ENCODE results near the gene KIF26B. TPM values are rescaled to one million over a fixed set of nuclear protein-coding genes. Genes with fewer than 3 reads are reported as not detected.

KIF26B gene
- total RNA-seq, 1 experiment from 2014 or later: 1.2 TPM

DNA sequence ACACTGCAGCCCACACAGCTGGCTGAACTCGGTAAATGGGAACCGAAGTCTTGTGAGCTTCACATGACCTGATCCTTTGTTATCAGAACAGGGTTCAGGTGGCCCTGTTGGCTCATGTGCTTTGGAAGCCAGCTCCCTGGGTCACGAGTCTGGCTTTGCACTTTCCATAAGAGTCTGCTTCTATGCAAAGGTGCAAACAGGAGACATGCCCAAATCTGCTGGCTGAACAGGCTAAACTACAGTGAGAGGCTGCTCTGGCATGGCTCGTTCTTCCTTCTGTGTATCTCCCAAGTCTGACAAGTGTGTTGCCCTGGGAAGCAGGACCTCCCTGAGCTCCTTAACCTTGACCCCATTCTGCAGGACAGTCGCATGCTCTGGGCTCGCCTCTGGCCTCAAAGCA lies 549.6 kb downstream of the KIF26B start:
- no peaks in the 10 kb centered on the region; the same call in 1 of the 2 replicates for H3K27me3 Mint-ChIP-seq (ENCODE audit: low read depth)
- H3K36me3 Mint-ChIP-seq: no peaks in the 10 kb centered on the region
- no peaks in the 10 kb centered on the region for H3K9me3 Mint-ChIP-seq
- no peak overlapping the region for H3K4me3 Mint-ChIP-seq
- H3K4me1 Mint-ChIP-seq: peaks cover 9% of the 10 kb centered on the region
- no peak for ATAC-seq
- POLR2A ChIA-PET: no interaction called here
- CTCF ChIA-PET: interaction anchor here (0.6 kb wide), 1 partner anchor 323 kb away, joined by 3 read pairs; no protein-coding TSS in a partner anchor
- H3K27ac Mint-ChIP-seq: no peak overlapping the region
- no peak for TF ChIP-seq CBFB (CRISPR knock-in tag; IDR thresholded peaks at IDR 0.05; ENCODE audit: low read depth)
- no peak for TF ChIP-seq ZNF281 (CRISPR knock-in tag; IDR thresholded peaks at IDR 0.05)
- TF ChIP-seq, protein P1, sequence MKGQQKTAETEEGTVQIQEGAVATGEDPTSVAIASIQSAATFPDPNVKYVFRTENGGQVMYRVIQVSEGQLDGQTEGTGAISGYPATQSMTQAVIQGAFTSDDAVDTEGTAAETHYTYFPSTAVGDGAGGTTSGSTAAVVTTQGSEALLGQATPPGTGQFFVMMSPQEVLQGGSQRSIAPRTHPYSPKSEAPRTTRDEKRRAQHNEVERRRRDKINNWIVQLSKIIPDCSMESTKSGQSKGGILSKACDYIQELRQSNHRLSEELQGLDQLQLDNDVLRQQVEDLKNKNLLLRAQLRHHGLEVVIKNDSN (CRISPR knock-in tag; IDR thresholded peaks at IDR 0.05): no peak
- TF ChIP-seq, protein P2, sequence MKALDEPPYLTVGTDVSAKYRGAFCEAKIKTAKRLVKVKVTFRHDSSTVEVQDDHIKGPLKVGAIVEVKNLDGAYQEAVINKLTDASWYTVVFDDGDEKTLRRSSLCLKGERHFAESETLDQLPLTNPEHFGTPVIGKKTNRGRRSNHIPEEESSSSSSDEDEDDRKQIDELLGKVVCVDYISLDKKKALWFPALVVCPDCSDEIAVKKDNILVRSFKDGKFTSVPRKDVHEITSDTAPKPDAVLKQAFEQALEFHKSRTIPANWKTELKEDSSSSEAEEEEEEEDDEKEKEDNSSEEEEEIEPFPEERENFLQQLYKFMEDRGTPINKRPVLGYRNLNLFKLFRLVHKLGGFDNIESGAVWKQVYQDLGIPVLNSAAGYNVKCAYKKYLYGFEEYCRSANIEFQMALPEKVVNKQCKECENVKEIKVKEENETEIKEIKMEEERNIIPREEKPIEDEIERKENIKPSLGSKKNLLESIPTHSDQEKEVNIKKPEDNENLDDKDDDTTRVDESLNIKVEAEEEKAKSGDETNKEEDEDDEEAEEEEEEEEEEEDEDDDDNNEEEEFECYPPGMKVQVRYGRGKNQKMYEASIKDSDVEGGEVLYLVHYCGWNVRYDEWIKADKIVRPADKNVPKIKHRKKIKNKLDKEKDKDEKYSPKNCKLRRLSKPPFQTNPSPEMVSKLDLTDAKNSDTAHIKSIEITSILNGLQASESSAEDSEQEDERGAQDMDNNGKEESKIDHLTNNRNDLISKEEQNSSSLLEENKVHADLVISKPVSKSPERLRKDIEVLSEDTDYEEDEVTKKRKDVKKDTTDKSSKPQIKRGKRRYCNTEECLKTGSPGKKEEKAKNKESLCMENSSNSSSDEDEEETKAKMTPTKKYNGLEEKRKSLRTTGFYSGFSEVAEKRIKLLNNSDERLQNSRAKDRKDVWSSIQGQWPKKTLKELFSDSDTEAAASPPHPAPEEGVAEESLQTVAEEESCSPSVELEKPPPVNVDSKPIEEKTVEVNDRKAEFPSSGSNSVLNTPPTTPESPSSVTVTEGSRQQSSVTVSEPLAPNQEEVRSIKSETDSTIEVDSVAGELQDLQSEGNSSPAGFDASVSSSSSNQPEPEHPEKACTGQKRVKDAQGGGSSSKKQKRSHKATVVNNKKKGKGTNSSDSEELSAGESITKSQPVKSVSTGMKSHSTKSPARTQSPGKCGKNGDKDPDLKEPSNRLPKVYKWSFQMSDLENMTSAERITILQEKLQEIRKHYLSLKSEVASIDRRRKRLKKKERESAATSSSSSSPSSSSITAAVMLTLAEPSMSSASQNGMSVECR (CRISPR knock-in tag; IDR thresholded peaks at IDR 0.05; ENCODE audit: borderline replicate concordance): no peak
- TF ChIP-seq ZNF532 (CRISPR knock-in tag; IDR thresholded peaks at IDR 0.05; ENCODE audit: borderline replicate concordance): no peak
- TF ChIP-seq PREB (CRISPR knock-in tag; IDR thresholded peaks at IDR 0.05; ENCODE audit: borderline replicate concordance): no peak
- no peak for DNase-seq (ENCODE audit: low spot score)

GRCh38 chr1:245704765-245705164 lies 550.0 kb downstream of the KIF26B start:
- TF ChIP-seq HMGXB4 (CRISPR knock-in tag; IDR thresholded peaks at IDR 0.05): no peak
- TF ChIP-seq ETV6 (CRISPR knock-in tag; IDR thresholded peaks at IDR 0.05): no peak
- TF ChIP-seq NR2C2 (CRISPR knock-in tag; IDR thresholded peaks at IDR 0.05): no peak
- TF ChIP-seq GABPB1 (CRISPR knock-in tag; IDR thresholded peaks at IDR 0.05): no peak
- TF ChIP-seq, protein P3, sequence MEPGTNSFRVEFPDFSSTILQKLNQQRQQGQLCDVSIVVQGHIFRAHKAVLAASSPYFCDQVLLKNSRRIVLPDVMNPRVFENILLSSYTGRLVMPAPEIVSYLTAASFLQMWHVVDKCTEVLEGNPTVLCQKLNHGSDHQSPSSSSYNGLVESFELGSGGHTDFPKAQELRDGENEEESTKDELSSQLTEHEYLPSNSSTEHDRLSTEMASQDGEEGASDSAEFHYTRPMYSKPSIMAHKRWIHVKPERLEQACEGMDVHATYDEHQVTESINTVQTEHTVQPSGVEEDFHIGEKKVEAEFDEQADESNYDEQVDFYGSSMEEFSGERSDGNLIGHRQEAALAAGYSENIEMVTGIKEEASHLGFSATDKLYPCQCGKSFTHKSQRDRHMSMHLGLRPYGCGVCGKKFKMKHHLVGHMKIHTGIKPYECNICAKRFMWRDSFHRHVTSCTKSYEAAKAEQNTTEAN (CRISPR knock-in tag; IDR thresholded peaks at IDR 0.05): no peak
- TF ChIP-seq HMGA2 (CRISPR knock-in tag; IDR thresholded peaks at IDR 0.05): no peak
- TF ChIP-seq NFATC4 (CRISPR knock-in tag; IDR thresholded peaks at IDR 0.05): no peak
- CTCF ChIA-PET: interaction anchor here (0.6 kb wide), 1 partner anchor 324 kb away, joined by 3 read pairs; no protein-coding TSS in a partner anchor

More at GRCh38 chr1:245704765-245705164, 550.0 kb downstream of the KIF26B start:
- H3K9me3 Mint-ChIP-seq: no peaks in the 10 kb centered on the region
- no peaks in the 10 kb centered on the region for H3K36me3 Mint-ChIP-seq
- no peak overlapping the region for H3K4me3 Mint-ChIP-seq
- POLR2A ChIA-PET: no interaction called here
- DNase-seq (ENCODE audit: low spot score) (no peak), ATAC-seq (no peak)
- no peak overlapping the region for H3K27ac Mint-ChIP-seq
- H3K4me1 Mint-ChIP-seq: peaks cover 9% of the 10 kb centered on the region
- H3K27me3 Mint-ChIP-seq (ENCODE audit: low read depth): no peaks in the 10 kb centered on the region; the same call in 1 of the 2 replicates
